ENCODE measurements around the gene ENOSF1.
A peak's percentile ranks its signal among the peaks of the same experiment; 100 is the strongest.

Gene ENOSF1

GRCh38 chr18:629269-630150, 82.9 kb downstream of the ENOSF1 start:
- no peak for DNase-seq

DNA sequence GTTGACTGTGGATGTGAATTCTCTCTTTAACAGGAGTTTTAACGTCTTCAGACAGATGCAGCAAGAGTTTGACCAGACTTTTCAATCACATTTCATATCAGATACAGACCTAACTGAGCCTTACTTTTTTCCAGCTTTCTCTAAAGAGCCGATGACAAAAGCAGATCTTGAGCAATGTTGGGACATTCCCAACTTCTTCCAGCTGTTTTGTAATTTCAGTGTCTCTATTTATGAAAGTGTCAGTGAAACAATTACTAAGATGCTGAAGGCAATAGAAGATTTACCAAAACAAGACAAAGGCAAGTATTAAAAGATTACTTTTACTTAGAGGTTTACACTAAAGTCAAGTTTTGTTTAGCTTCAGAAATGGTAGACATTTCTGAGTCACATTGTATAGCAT, 85.2 kb downstream of the ENOSF1 start:
- no peak for DNase-seq

- DNase-seq, result peak; percentile 15
These were observed 88.4 kb downstream of the ENOSF1 start for GRCh38 chr18:623761-624620.

- DNase-seq, result no peak
These were observed 90.1 kb downstream of the ENOSF1 start for GRCh38 chr18:622289-622688.

DNA sequence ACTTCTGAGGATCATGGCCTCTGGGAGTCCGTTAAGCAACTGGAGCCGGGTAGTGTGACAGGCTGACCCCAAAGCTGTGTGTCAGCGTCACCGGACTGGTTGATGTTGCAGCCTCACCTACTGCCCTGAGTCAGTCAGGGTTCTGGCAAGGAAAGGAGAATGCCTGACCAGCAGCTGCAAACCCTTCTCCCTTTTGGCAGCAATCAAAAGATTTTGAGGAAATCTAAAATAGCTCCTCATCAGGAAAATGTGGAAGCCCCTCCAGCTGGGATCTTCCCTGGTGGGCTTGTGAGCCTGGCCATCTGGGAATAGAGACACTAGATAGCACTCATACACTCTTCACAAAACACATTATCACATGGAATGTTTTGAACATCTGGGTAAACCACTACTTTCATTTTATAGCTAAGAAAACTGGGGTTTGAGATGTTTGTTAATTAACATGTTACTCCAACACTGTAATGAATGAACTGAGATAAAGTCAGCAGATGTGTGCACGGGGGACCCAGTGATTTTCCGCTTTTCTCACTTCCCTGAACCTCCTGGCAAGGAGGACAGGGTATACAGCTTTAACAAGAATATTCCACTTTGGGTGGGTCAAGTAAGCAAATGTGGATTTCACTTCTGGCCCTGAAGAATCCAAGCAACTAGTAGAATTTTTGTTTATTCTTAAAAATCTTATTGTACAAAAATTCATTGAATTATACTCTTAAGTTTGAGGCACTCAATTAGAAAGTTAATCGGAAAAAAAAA, 91.0 kb downstream of the ENOSF1 start:
- no peak for DNase-seq
